OCI-LY3 (cell line): ENCODE measurements around the gene IPP.

ENCODE experiments used
- EZH2phosphoT487 ChIP-seq: fragments of 200-600 bp; shearing (Covaris generic); IDR thresholded peaks from 2 replicates; pipeline ENCODE4 v1.6.1; 2018; ENCODE audit warnings: antibody characterized with exemption, mixed run types, low read depth
- TF ChIP-seq, protein P1 (sequence below): fragments of 200-600, 300-600 bp; sonication (generic); IDR thresholded peaks from 2 replicates; pipeline ENCODE4 v1.5.1; 2014; ENCODE audit warnings: antibody characterized with exemption, low read length, low read depth

GRCh38 chr1:45704637-45705036, 45.8 kb downstream of the IPP start:
- TF ChIP-seq, protein P1, sequence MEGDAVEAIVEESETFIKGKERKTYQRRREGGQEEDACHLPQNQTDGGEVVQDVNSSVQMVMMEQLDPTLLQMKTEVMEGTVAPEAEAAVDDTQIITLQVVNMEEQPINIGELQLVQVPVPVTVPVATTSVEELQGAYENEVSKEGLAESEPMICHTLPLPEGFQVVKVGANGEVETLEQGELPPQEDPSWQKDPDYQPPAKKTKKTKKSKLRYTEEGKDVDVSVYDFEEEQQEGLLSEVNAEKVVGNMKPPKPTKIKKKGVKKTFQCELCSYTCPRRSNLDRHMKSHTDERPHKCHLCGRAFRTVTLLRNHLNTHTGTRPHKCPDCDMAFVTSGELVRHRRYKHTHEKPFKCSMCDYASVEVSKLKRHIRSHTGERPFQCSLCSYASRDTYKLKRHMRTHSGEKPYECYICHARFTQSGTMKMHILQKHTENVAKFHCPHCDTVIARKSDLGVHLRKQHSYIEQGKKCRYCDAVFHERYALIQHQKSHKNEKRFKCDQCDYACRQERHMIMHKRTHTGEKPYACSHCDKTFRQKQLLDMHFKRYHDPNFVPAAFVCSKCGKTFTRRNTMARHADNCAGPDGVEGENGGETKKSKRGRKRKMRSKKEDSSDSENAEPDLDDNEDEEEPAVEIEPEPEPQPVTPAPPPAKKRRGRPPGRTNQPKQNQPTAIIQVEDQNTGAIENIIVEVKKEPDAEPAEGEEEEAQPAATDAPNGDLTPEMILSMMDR = no peak
- no peak for TF ChIP-seq EZH2phosphoT487
